Keratinocyte (primary cell): Measurements from ENCODE around the gene CCDC27. TPM values are rescaled to one million over a fixed set of nuclear protein-coding genes. Genes with fewer than 3 reads are reported as not detected.

Experiments used
- DNase-seq: peaks from one replicate; pipeline ENCODE4 v3.0.0-alpha.2; 2011; ENCODE audit warnings: low read depth, missing footprints, low spot score
- FAIRE-seq: peaks from 2 replicates; lab custom pipeline; 2011; peaks lifted over from hg19 to GRCh38; lab: Jason Lieb, UNC
- H2AFZ ChIP-seq: 2 replicates; pipeline ENCODE4 v1.6.0; 2012; ENCODE audit warnings: low read length, control low read depth, inconsistent platforms; ENCODE audit not compliant: control insufficient read depth
- H3K27ac ChIP-seq: 2 replicates; pipeline ENCODE4 v1.5.1; 2011; ENCODE audit warnings: low read length; ENCODE audit not compliant: control insufficient read depth, insufficient read depth
- H3K27me3 ChIP-seq: 3 replicates; pipeline ENCODE4 v1.6.0; 2011; ENCODE audit warnings: low read length; ENCODE audit not compliant: control insufficient read depth, insufficient read depth; ENCODE audit errors: extremely low read depth
- H3K36me3 ChIP-seq, 2 experiments: 2 replicates in 1 of 2; 3 replicates in 1 of 2; pipeline ENCODE4 v1.5.1; 2011; ENCODE audit warnings: low read length in 2 of 2, mild to moderate bottlenecking in 1 of 2; ENCODE audit not compliant: control insufficient read depth in 2 of 2, insufficient read depth in 2 of 2; ENCODE audit errors: extremely low read depth in 1 of 2
- H3K4me1 ChIP-seq: 3 replicates; pipeline ENCODE4 v1.5.1; 2011; ENCODE audit warnings: low read length; ENCODE audit not compliant: control insufficient read depth, insufficient read depth; ENCODE audit errors: extremely low read depth
- H3K4me2 ChIP-seq: 3 replicates; pipeline ENCODE4 v1.6.0; 2011; ENCODE audit warnings: low read depth, low read length; ENCODE audit not compliant: control insufficient read depth, insufficient read depth; ENCODE audit errors: extremely low read depth
- H3K4me3 ChIP-seq, 3 experiments: fragments of 200-600 bp in 1 of 3; sonication (generic) in 1 of 3; 2 replicates in 2 of 3; 3 replicates in 1 of 3; pipeline ENCODE4 v1.5.1; 2011 to 2016; ENCODE audit warnings: low read length in 3 of 3, mild to moderate bottlenecking in 3 of 3, control low read depth in 2 of 3, inconsistent platforms in 1 of 3, low read depth in 1 of 3, mixed read lengths in 1 of 3, mixed run types in 1 of 3, moderate library complexity in 1 of 3; ENCODE audit not compliant: control insufficient read depth in 2 of 3, insufficient read depth in 2 of 3; ENCODE audit errors: extremely low read depth in 1 of 3
- H3K79me2 ChIP-seq: 2 replicates; pipeline ENCODE4 v1.6.0; 2012; ENCODE audit warnings: low read length; ENCODE audit not compliant: control insufficient read depth, insufficient read depth
- H3K9ac ChIP-seq: 3 replicates; pipeline ENCODE4 v1.6.0; 2011; ENCODE audit warnings: low read length; ENCODE audit not compliant: control insufficient read depth, insufficient read depth; ENCODE audit errors: extremely low read depth
- H3K9me1 ChIP-seq: 3 replicates; pipeline ENCODE4 v1.6.0; 2011; ENCODE audit warnings: low read length; ENCODE audit not compliant: control insufficient read depth, insufficient read depth; ENCODE audit errors: extremely low read depth
- H3K9me3 ChIP-seq: 2 replicates; pipeline ENCODE4 v1.5.1; 2012; ENCODE audit warnings: low read depth, low read length; ENCODE audit not compliant: control insufficient read depth
- H4K20me1 ChIP-seq: 3 replicates; pipeline ENCODE4 v1.6.0; 2011; ENCODE audit warnings: low read length; ENCODE audit not compliant: control insufficient read depth, insufficient read depth; ENCODE audit errors: extremely low read depth
- EZH2 ChIP-seq: IDR thresholded peaks from one replicate; pipeline ENCODE4 v1.6.1; 2012; ENCODE audit warnings: inconsistent platforms, mild to moderate bottlenecking, low read length, moderate library complexity
- dilution Hi-C: fragments of 300-500 bp; cut with MboI; formaldehyde crosslinking; loops from one replicate; pipeline ENCODE4 v1.7.0; 2020; ENCODE audit warnings: low sequenced_read_pairs; ENCODE audit not compliant: extremely low pct_ligation_motif_present
- polyA plus RNA-seq, 5 experiments: library from polyadenylated mRNA; depleted of rRNA in 3 of 5; stranded (reverse) in 3 of 5; stranded (forward) in 1 of 5; unstranded in 1 of 5; fragments of >200 nt; gene quantifications; 1 replicate in 1 of 5; 2 replicates in 3 of 5; 3 replicates in 1 of 5; pipeline versions ENCODE4 v1.2.1 to v1.2.3, GENCODE V29; 2011 to 2012; ENCODE audit warnings: missing spikeins in 2 of 5, low read depth in 1 of 5, low replicate concordance in 1 of 5
- TF ChIP-seq, protein P1 (sequence below), 3 experiments: IDR thresholded peaks in 1 of 3; conservative IDR thresholded peaks in 1 of 3; optimal IDR thresholded peaks in 1 of 3; 2 replicates in 2 of 3; 3 replicates in 1 of 3; pipeline versions ENCODE3 to v1.5.1; 2011; ENCODE audit warnings: low read length in 3 of 3, mild to moderate bottlenecking in 3 of 3, moderate library complexity in 2 of 3, control low read depth in 1 of 3, inconsistent platforms in 1 of 3; ENCODE audit not compliant: insufficient read depth in 2 of 3; ENCODE audit errors: extremely low read depth in 1 of 3

The CCDC27 gene
- polyA plus RNA-seq, 1 donor (not counting 4 experiments of a cell fraction or from before 2014, with no cell fraction given), result not detected

GRCh38 chr1:3750741-3751140, 1.5 kb upstream of the CCDC27 start:
- Histone ChIP-seq H3K4me2 (no peak overlapping the region), H3K27ac (no peak overlapping the region), H3K9me1 (no peaks in the 10 kb centered on the region), H3K4me1 (peaks cover 14% of the 10 kb centered on the region), H3K79me2 (no peaks in the 10 kb centered on the region), H2AFZ (no peak overlapping the region), H3K36me3 (no peaks in the 10 kb centered on the region), H3K9me3 (no peaks in the 10 kb centered on the region), H3K9ac (no peak overlapping the region), H3K4me3 (no peak overlapping the region), H4K20me1 (no peaks in the 10 kb centered on the region), H3K27me3 (peaks cover 5% of the 10 kb centered on the region)
- DNase-seq (no peak), FAIRE-seq (no peak)
- TF ChIP-seq EZH2, result no peak
- TF ChIP-seq, protein P1, sequence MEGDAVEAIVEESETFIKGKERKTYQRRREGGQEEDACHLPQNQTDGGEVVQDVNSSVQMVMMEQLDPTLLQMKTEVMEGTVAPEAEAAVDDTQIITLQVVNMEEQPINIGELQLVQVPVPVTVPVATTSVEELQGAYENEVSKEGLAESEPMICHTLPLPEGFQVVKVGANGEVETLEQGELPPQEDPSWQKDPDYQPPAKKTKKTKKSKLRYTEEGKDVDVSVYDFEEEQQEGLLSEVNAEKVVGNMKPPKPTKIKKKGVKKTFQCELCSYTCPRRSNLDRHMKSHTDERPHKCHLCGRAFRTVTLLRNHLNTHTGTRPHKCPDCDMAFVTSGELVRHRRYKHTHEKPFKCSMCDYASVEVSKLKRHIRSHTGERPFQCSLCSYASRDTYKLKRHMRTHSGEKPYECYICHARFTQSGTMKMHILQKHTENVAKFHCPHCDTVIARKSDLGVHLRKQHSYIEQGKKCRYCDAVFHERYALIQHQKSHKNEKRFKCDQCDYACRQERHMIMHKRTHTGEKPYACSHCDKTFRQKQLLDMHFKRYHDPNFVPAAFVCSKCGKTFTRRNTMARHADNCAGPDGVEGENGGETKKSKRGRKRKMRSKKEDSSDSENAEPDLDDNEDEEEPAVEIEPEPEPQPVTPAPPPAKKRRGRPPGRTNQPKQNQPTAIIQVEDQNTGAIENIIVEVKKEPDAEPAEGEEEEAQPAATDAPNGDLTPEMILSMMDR (optimal IDR thresholded peaks at IDR 0.05 in 1 of 3, IDR thresholded peaks at IDR 0.05 in 1 of 3, conservative IDR thresholded peaks at IDR 0.05 in 1 of 3; ENCODE audit: extremely low read depth in 1 of 3, insufficient read depth in 2 of 3, low read length in 3 of 3), result no peak
- dilution Hi-C loops, result no loop called here

- Histone ChIP-seq H4K20me1 (no peaks in the 10 kb centered on the region), H3K27me3 (peaks cover 5% of the 10 kb centered on the region), H2AFZ (no peak overlapping the region), H3K9ac (no peak overlapping the region), H3K9me1 (no peaks in the 10 kb centered on the region), H3K27ac (no peak overlapping the region), H3K4me2 (no peak overlapping the region), H3K9me3 (no peaks in the 10 kb centered on the region), H3K79me2 (no peaks in the 10 kb centered on the region), H3K36me3 (no peaks in the 10 kb centered on the region), H3K4me3 (no peak overlapping the region), H3K4me1 (no peaks in the 10 kb centered on the region)
- TF ChIP-seq, protein P1 (optimal IDR thresholded peaks at IDR 0.05 in 1 of 3, IDR thresholded peaks at IDR 0.05 in 1 of 3, conservative IDR thresholded peaks at IDR 0.05 in 1 of 3; ENCODE audit: extremely low read depth in 1 of 3, insufficient read depth in 2 of 3, low read length in 3 of 3), result no peak
- FAIRE-seq, result no peak
- no peak for DNase-seq
- dilution Hi-C loops, result no loop called here
Measured at GRCh38 chr1:3753656-3754454, 1.6 kb downstream of the CCDC27 start.
